Measurements from ENCODE around the gene USH2A.

DNA sequence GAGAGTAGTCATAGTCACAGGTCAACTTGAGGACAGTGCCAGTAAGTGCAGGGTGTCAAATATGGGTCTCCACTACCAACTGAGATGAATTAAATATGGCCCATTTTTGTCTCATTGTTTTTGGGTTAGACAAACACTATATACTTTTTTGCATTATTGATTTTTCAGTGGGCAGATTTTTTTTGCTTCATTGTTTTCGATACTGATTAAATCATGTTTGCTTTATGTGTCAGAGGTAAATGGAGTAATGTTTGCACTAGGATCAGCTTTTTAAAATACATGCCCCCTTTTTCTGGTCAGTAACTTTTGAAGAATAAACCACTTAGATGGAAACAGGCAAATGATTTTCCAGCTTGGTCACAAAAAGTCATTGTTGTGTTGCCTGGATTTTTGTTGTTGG, 199.0 kb downstream of the USH2A start:
- TF ChIP-seq, protein P1, sequence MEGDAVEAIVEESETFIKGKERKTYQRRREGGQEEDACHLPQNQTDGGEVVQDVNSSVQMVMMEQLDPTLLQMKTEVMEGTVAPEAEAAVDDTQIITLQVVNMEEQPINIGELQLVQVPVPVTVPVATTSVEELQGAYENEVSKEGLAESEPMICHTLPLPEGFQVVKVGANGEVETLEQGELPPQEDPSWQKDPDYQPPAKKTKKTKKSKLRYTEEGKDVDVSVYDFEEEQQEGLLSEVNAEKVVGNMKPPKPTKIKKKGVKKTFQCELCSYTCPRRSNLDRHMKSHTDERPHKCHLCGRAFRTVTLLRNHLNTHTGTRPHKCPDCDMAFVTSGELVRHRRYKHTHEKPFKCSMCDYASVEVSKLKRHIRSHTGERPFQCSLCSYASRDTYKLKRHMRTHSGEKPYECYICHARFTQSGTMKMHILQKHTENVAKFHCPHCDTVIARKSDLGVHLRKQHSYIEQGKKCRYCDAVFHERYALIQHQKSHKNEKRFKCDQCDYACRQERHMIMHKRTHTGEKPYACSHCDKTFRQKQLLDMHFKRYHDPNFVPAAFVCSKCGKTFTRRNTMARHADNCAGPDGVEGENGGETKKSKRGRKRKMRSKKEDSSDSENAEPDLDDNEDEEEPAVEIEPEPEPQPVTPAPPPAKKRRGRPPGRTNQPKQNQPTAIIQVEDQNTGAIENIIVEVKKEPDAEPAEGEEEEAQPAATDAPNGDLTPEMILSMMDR (IDR thresholded peaks at IDR 0.05) = no peak
- TF ChIP-seq POLR2A (IDR thresholded peaks at IDR 0.05) (no peak), EP300 (IDR thresholded peaks at IDR 0.05) (no peak)

Data from tibial nerve (tissue), 4 donors.